ENCODE measurements around the gene TARBP1. TPM values are rescaled to one million over a fixed set of nuclear protein-coding genes. Genes with fewer than 3 reads are reported as not detected.

TARBP1 gene
- total RNA-seq, 4 donors from 2014 or later: 24.9 to 48.9 (median 34.4) TPM

GRCh38 chr1:234479866-234480265 lies 887 bp upstream of the TARBP1 start:
- WGBS, 2 donors: 86 to 92% methylated on average over 2 of the region's 2 CpGs

GRCh38 chr1:234479310-234479559 lies 256 bp upstream of the TARBP1 start:
- TF ChIP-seq POLR2A (IDR thresholded peaks at IDR 0.05) (no peak), CTCF (IDR thresholded peaks at IDR 0.05) (no peak), EP300 (IDR thresholded peaks at IDR 0.05) (no peak)
- peak overlapping the region; percentile 73 to 93 (median 82) for H3K27ac ChIP-seq
- peaks cover 0 to 13% (median 6%) of the 10 kb centered on the region in 4 donors for H3K4me1 ChIP-seq
- no peaks in the 10 kb centered on the region for H3K27me3 ChIP-seq
- H3K36me3 ChIP-seq: peaks cover 0 to 4% (median 0%) of the 10 kb centered on the region in 3 donors
- no peaks in the 10 kb centered on the region for H3K9me3 ChIP-seq
- peak overlapping the region; percentile 72 to 86 (median 76) for H3K4me3 ChIP-seq
- DNase-seq (ENCODE audit: low spot score in 2 of 2): no peak
- 21 to 22% methylated on average over 5 of the region's 5 CpGs for WGBS, 2 donors

More at GRCh38 chr1:234479866-234480265, 887 bp upstream of the TARBP1 start:
- H3K9me3 ChIP-seq: no peaks in the 10 kb centered on the region
- TF ChIP-seq CTCF (IDR thresholded peaks at IDR 0.05) (peak in 1 of 5 experiments; percentile 5), EP300 (IDR thresholded peaks at IDR 0.05) (no peak)
- no peak for DNase-seq (ENCODE audit: low spot score in 2 of 2)
- H3K4me3 ChIP-seq: no peak overlapping the region
- no peak overlapping the region for H3K27ac ChIP-seq
- peaks cover 0 to 13% (median 6%) of the 10 kb centered on the region in 4 donors for H3K4me1 ChIP-seq
- peaks cover 0 to 4% (median 0%) of the 10 kb centered on the region in 3 donors for H3K36me3 ChIP-seq
- H3K27me3 ChIP-seq: no peaks in the 10 kb centered on the region

GRCh38 chr1:234478152-234478480 lies 863 bp downstream of the TARBP1 start:
- DNase-seq (ENCODE audit: low spot score in 2 of 2): no peak
- peaks cover 0 to 17% (median 6%) of the 10 kb centered on the region in 4 donors for H3K4me1 ChIP-seq
- H3K27ac ChIP-seq: peak overlapping the region; percentile 60 to 93 (median 84)
- TF ChIP-seq CTCF (IDR thresholded peaks at IDR 0.05): no peak
- TF ChIP-seq POLR2A (IDR thresholded peaks at IDR 0.05): no peak
- TF ChIP-seq EP300 (IDR thresholded peaks at IDR 0.05): no peak
- peaks cover 0 to 4% (median 0%) of the 10 kb centered on the region in 3 donors for H3K36me3 ChIP-seq
- no peaks in the 10 kb centered on the region for H3K9me3 ChIP-seq
- H3K4me3 ChIP-seq: peak overlapping the region; percentile 57 to 86 (median 76)
- 0 to 2% methylated on average over 3 to 11 of the region's 43 CpGs for WGBS, 2 donors
- H3K27me3 ChIP-seq: no peaks in the 10 kb centered on the region

GRCh38 chr1:234477386-234478151 lies 1.4 kb downstream of the TARBP1 start:
- 25 to 26% methylated on average over 15 of the region's 15 CpGs for WGBS, 2 donors
- Histone ChIP-seq H3K27me3 (no peaks in the 10 kb centered on the region), H3K36me3 (peaks cover 0 to 4% (median 0%) of the 10 kb centered on the region in 3 donors), H3K4me1 (peaks cover 0 to 21% (median 6%) of the 10 kb centered on the region in 4 donors), H3K4me3 (peak overlapping the region; percentile 57 to 86 (median 76)), H3K27ac (peak overlapping the region; percentile 60 to 93 (median 84)), H3K9me3 (no peaks in the 10 kb centered on the region)
- DNase-seq (ENCODE audit: low spot score in 2 of 2): no peak
- TF ChIP-seq CTCF (IDR thresholded peaks at IDR 0.05): no peak
- no peak for TF ChIP-seq EP300 (IDR thresholded peaks at IDR 0.05)
- TF ChIP-seq POLR2A (IDR thresholded peaks at IDR 0.05): no peak

GRCh38 chr1:234476172-234476571 lies 2.8 kb downstream of the TARBP1 start:
- 89 to 90% methylated on average over 5 of the region's 5 CpGs for whole genome bisulfite sequencing, 2 donors
- Histone ChIP-seq H3K36me3 (peaks cover 0 to 4% (median 0%) of the 10 kb centered on the region in 3 donors), H3K4me3 (no peak overlapping the region), H3K27ac (no peak overlapping the region), H3K27me3 (no peaks in the 10 kb centered on the region), H3K9me3 (no peaks in the 10 kb centered on the region), H3K4me1 (peaks cover 0 to 21% (median 6%) of the 10 kb centered on the region in 4 donors)
- TF ChIP-seq EP300 (IDR thresholded peaks at IDR 0.05) (no peak), CTCF (IDR thresholded peaks at IDR 0.05) (no peak), POLR2A (IDR thresholded peaks at IDR 0.05) (no peak)
- no peak for DNase-seq (ENCODE audit: low spot score in 2 of 2)

All from tibial nerve (tissue), 4 donors.